ENCODE measurements around the gene CAMK4.

The CAMK4 gene

GRCh38 chr5:111254613-111255012 is 30.4 kb downstream of the CAMK4 start (continued):
- TF ChIP-seq ZNF639 (tag by site-specific recombination; IDR thresholded peaks at IDR 0.05): no peak
- TF ChIP-seq GLIS2 (tag by site-specific recombination; IDR thresholded peaks at IDR 0.05): no peak
- TF ChIP-seq ZNF211 (tag by site-specific recombination; IDR thresholded peaks at IDR 0.05; ENCODE audit: low read depth): no peak
- no peak for TF ChIP-seq ZNF658 (tag by site-specific recombination; IDR thresholded peaks at IDR 0.05)
- TF ChIP-seq ZNF670 (tag by site-specific recombination; IDR thresholded peaks at IDR 0.05; ENCODE audit: low read depth): no peak
- TF ChIP-seq ZNF18 (tag by site-specific recombination; IDR thresholded peaks at IDR 0.05): no peak
- TF ChIP-seq ZBTB17 (tag by site-specific recombination; IDR thresholded peaks at IDR 0.05): peak; percentile 63
- no peak for TF ChIP-seq ZBTB20 (tag by site-specific recombination; IDR thresholded peaks at IDR 0.05)
- TF ChIP-seq ZNF521 (tag by site-specific recombination; IDR thresholded peaks at IDR 0.05): no peak
- no peak for TF ChIP-seq ZBTB8A (tag by site-specific recombination; IDR thresholded peaks at IDR 0.05)
- TF ChIP-seq ZNF354C (tag by site-specific recombination; IDR thresholded peaks at IDR 0.05; ENCODE audit: borderline replicate concordance, low read depth): no peak
- TF ChIP-seq ZNF350 (tag by site-specific recombination; IDR thresholded peaks at IDR 0.05): no peak
- TF ChIP-seq SALL2 (tag by site-specific recombination; IDR thresholded peaks at IDR 0.05; ENCODE audit: borderline replicate concordance): no peak
- peak; percentile 99 for TF ChIP-seq MZF1 (tag by site-specific recombination; IDR thresholded peaks at IDR 0.05; ENCODE audit: borderline replicate concordance)
- no peak for TF ChIP-seq SETDB1 (IDR thresholded peaks at IDR 0.05; ENCODE audit: insufficient read length, low read length)
- no peak for TF ChIP-seq GLI4 (tag by site-specific recombination; IDR thresholded peaks at IDR 0.05)
- TF ChIP-seq ZSCAN16 (tag by site-specific recombination; IDR thresholded peaks at IDR 0.05): no peak
- TF ChIP-seq ZNF704 (tag by site-specific recombination; IDR thresholded peaks at IDR 0.05): no peak
- no peak for TF ChIP-seq ZNF624 (tag by site-specific recombination; IDR thresholded peaks at IDR 0.05)
- no peak for TF ChIP-seq ZNF777 (tag by site-specific recombination; IDR thresholded peaks at IDR 0.05; ENCODE audit: borderline replicate concordance)
- TF ChIP-seq ZNF558 (tag by site-specific recombination; IDR thresholded peaks at IDR 0.05): no peak
- TF ChIP-seq KLF8 (tag by site-specific recombination; IDR thresholded peaks at IDR 0.05): 0 out of 2 replicates have a peak, but pooled peaks have one; percentile 56
- TF ChIP-seq ZNF223 (tag by site-specific recombination; IDR thresholded peaks at IDR 0.05): no peak
- no peak for TF ChIP-seq ZNF157 (tag by site-specific recombination; IDR thresholded peaks at IDR 0.05)
- no peak for TF ChIP-seq GLI2 (tag by site-specific recombination; IDR thresholded peaks at IDR 0.05; ENCODE audit: borderline replicate concordance, low read depth)
- no peak for TF ChIP-seq ZNF692 (tag by site-specific recombination; IDR thresholded peaks at IDR 0.05)
- TF ChIP-seq PBX3 (CRISPR knock-in tag; IDR thresholded peaks at IDR 0.05): no peak
- no peak for TF ChIP-seq IKZF3 (tag by site-specific recombination; IDR thresholded peaks at IDR 0.05)
- TF ChIP-seq ZNF140 (tag by site-specific recombination; IDR thresholded peaks at IDR 0.05): no peak
- peak; percentile 60 for TF ChIP-seq ZBTB44 (tag by site-specific recombination; IDR thresholded peaks at IDR 0.05)
- TF ChIP-seq ZNF335 (tag by site-specific recombination; conservative IDR thresholded peaks at IDR 0.05): no peak; the same call in 1 of the 2 replicates
- TF ChIP-seq ZNF529 (tag by site-specific recombination; IDR thresholded peaks at IDR 0.05; ENCODE audit: insufficient replicate concordance): no peak
- peak; percentile 82 for TF ChIP-seq ZNF10 (tag by site-specific recombination; IDR thresholded peaks at IDR 0.05)
- no peak for TF ChIP-seq ZNF175 (tag by site-specific recombination; IDR thresholded peaks at IDR 0.05)
- TF ChIP-seq ZNF404 (tag by site-specific recombination; IDR thresholded peaks at IDR 0.05): no peak

Data from HEK293 (cell line).